Thoracic aorta (tissue), 2 donors: ENCODE results near the gene SLC9A3. TPM values are rescaled to one million over a fixed set of nuclear protein-coding genes. Genes with fewer than 3 reads are reported as not detected.

Experiments used
- ATAC-seq: fragments of 150-250 bp; one replicate; pipeline ENCODE4 v1.8.0; 2017; ENCODE audit warnings: low read depth; ENCODE audit not compliant: insufficient number of reproducible peaks, low FRiP score
- DNase-seq: peaks from one replicate; pipeline ENCODE4 v3.0.0-alpha.2; 2020; ENCODE audit warnings: low spot score
- H3K27ac ChIP-seq, 2 donors: fragments of 200-600 bp; sonication (generic); 1 replicate in 1 of 2; 2 replicates in 1 of 2; pipeline ENCODE4 v1.5.1; 2016; ENCODE audit warnings: mild to moderate bottlenecking in 2 of 2, moderate library complexity in 2 of 2
- H3K27me3 ChIP-seq: fragments of 200-600 bp; sonication (generic); replicated peaks from 2 replicates; pipeline ENCODE4 v1.6.0; 2016; ENCODE audit warnings: mild to moderate bottlenecking; ENCODE audit not compliant: insufficient read depth
- H3K36me3 ChIP-seq: fragments of 200-600 bp; sonication (generic); one replicate; pipeline ENCODE4 v1.5.1; 2016
- H3K4me1 ChIP-seq, 2 donors: fragments of 200-600 bp; sonication (generic); 1 replicate in 1 of 2; 2 replicates in 1 of 2; pipeline versions ENCODE4 v1.5.1 to v1.6.0; 2016; ENCODE audit warnings: low read depth in 2 of 2, mild to moderate bottlenecking in 1 of 2; ENCODE audit not compliant: control insufficient read depth in 1 of 2
- H3K4me3 ChIP-seq: fragments of 200-600 bp; sonication (generic); 2 replicates; pipeline ENCODE4 v1.5.1; 2016; ENCODE audit warnings: mild to moderate bottlenecking
- H3K9me3 ChIP-seq: fragments of 200-600 bp; sonication (generic); 2 replicates; pipeline ENCODE4 v1.5.1; 2016
- total RNA-seq, 2 donors: library from RNA; depleted of rRNA; stranded (reverse); fragments of >200 nt; gene quantifications; one replicate each; pipeline versions ENCODE4 v1.1.0 to v1.2.3, GENCODE V29; 2016
- TF ChIP-seq, protein P1 (sequence below): fragments of 200-600 bp; sonication (generic); IDR thresholded peaks from one replicate; pipeline ENCODE4 v1.5.1; 2019; ENCODE audit warnings: antibody characterized with exemption

The SLC9A3 gene
- total RNA-seq, 2 donors from 2014 or later, result 1.6 to 1.8 TPM

DNA sequence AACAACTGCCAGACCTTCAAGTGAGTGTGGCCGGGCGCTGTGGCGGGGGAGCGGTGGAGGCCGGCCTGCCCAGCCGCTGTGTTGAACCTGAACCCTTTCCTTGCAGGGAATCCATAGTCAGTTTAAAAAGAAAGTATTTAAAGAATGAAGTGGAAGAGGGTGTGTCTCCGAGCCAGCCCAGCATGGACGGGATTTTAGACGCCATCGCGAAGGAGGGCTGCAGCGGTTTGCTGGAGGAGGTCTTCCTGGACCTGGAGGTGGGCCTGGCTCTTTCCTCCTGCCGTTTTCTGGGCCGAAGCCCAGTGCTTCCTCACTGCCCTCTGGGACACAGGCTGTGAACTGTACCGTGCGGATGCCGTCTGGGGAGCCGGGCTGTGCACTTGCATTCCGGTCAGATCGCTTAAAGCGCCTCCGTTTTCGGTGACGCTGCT lies 62.2 kb downstream of the SLC9A3 start:
- Histone ChIP-seq H3K27ac (no peak overlapping the region), H3K4me1 (no peaks in the 10 kb centered on the region), H3K4me3 (no peak overlapping the region), H3K36me3 (peaks cover 43% of the 10 kb centered on the region), H3K9me3 (no peaks in the 10 kb centered on the region), H3K27me3 (no peaks in the 10 kb centered on the region)
- DNase-seq (no peak), ATAC-seq (no peak)
- TF ChIP-seq, protein P1, sequence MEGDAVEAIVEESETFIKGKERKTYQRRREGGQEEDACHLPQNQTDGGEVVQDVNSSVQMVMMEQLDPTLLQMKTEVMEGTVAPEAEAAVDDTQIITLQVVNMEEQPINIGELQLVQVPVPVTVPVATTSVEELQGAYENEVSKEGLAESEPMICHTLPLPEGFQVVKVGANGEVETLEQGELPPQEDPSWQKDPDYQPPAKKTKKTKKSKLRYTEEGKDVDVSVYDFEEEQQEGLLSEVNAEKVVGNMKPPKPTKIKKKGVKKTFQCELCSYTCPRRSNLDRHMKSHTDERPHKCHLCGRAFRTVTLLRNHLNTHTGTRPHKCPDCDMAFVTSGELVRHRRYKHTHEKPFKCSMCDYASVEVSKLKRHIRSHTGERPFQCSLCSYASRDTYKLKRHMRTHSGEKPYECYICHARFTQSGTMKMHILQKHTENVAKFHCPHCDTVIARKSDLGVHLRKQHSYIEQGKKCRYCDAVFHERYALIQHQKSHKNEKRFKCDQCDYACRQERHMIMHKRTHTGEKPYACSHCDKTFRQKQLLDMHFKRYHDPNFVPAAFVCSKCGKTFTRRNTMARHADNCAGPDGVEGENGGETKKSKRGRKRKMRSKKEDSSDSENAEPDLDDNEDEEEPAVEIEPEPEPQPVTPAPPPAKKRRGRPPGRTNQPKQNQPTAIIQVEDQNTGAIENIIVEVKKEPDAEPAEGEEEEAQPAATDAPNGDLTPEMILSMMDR, result no peak

DNA sequence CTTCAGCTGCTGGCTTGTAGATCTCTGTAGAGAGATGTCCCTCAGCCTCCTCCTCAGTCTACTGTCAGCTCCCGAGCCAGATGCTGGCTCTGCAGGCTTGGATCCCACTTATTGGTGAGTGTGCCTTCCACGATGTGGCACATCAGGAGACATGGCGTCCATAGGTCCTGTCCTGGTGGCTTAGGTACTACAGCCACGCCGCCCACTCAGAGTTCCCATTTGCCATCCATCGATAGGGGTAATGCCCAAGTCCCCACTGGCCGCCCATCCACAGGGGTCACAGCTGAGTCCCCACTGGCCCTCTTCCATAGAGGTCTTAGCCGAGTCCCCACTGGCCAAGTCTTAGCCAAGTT lies 64.0 kb downstream of the SLC9A3 start:
- peaks cover 43% of the 10 kb centered on the region for H3K36me3 ChIP-seq
- no peaks in the 10 kb centered on the region for H3K9me3 ChIP-seq
- no peak overlapping the region for H3K27ac ChIP-seq
- DNase-seq (no peak), ATAC-seq (no peak)
- H3K4me1 ChIP-seq, result no peaks in the 10 kb centered on the region
- H3K27me3 ChIP-seq, result no peaks in the 10 kb centered on the region
- TF ChIP-seq, protein P1, result no peak
- H3K4me3 ChIP-seq, result no peak overlapping the region

DNA sequence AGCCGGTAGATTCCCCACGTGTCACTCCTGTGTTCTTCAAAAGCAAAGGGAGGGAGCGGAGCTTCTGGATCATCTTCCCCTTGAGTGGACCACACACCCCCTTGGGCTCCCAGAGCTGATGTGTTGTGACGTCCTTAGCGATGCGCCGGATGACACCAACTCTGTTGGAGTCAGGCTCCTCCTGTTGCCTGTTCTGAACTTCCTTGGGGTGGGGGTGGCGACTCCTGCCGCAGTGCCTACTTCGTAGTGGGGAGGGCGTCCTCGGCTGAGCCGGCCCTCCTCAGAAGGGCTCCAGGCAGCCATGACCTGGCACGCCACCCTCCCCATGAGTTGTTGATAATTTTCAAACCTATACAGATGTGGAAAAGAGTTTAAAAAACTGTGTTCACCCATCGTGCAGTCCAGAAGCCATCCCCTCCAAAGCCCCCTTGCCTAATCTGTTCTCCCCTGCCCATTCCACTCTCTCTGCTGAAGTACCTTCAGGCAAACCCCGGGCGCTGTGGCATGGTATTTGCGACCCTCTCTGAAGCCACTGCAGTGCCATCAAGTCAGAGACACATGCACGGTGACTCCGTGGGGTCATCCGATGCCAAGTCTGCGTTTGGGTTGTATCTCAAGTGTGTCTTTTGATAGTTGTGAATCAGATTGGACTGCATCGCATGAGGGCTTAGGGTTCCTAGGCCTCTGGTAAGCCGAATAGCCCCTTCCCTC lies 64.5 kb downstream of the SLC9A3 start:
- Histone ChIP-seq H3K27me3 (no peaks in the 10 kb centered on the region), H3K36me3 (peaks cover 44% of the 10 kb centered on the region), H3K4me1 (no peaks in the 10 kb centered on the region), H3K9me3 (no peaks in the 10 kb centered on the region), H3K4me3 (no peak overlapping the region), H3K27ac (no peak overlapping the region)
- ATAC-seq (no peak), DNase-seq (no peak)
- TF ChIP-seq, protein P1, result no peak

DNA sequence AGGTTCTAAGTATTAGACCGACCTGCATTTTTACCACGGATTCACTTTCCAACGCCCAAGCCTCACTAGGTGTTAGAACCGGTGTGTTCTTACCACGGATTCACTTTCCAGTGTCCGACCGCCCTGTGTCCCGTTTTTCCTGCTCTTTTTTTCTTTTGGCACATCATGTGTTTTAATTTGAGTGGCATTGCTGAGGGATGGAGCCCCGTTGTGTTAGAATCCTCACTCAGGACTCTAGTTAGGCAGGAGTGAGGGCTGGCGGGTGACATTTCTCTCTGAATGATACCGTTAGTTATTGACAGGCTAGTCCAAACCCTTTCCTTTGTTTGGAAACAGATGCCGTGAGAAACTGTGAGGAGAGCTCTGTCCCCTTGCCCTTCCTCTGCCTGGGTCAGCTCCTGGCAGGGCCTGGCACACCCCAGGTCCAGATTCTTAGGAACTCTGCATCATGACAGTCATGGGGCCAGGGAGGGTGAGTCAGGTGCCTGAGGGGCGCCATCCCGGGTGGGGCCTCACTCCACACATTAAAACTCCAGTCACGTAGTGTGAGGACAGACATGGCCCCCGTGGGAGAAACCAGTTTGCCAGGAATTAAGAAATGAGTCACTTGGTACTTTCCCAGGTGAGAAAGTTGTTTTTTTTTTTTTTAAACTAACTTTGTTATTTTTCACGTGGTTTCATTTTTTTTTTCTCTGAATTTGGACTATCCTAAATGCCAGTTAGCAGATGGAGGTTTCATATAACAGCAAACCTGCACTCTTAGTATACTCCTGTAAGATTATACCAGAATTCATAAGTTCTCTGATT lies 65.5 kb downstream of the SLC9A3 start:
- DNase-seq (no peak), ATAC-seq (no peak)
- H3K9me3 ChIP-seq, result no peaks in the 10 kb centered on the region
- no peak overlapping the region for H3K27ac ChIP-seq
- H3K27me3 ChIP-seq, result no peaks in the 10 kb centered on the region
- TF ChIP-seq, protein P1, result no peak
- no peaks in the 10 kb centered on the region for H3K4me1 ChIP-seq
- H3K36me3 ChIP-seq, result peaks cover 44% of the 10 kb centered on the region
- no peak overlapping the region for H3K4me3 ChIP-seq

DNA sequence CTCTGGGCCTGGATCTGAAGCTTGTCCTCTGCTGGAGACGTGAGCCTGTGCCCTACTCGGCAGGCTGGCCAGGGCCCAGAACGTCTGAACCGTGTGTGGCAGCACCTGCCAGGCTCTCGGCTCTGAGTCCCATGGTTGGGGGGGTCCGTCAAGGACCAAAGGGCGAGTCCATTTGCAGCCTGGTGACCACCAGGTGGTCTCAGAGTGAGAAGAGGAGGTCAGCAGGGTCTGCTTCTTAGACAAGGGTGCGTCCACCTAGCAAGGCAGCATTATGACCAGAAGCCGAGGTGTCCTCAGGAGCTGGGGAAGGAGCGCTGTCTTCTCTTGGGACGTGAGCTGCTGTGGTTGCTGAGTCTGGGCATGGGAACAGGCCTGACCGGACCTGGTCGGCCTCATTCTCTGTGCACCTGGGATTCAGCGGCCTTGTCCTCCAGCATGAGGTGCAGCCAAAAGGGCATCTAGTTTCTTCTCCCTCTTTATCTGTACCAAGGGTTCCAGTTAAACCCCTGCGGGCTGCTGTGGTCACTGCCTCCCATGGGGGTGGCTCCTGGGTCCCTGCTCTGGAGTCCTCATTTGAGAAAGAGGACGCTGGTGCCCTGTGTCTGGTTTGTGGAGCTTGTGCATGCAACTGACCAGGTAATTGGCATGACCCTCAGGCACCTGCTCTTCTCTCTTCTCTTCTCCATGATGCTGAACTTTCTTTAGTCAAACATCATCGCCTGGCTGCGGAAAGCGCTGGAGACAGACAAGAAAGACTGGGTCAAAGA lies 66.9 kb downstream of the SLC9A3 start:
- no peak for DNase-seq
- no peak overlapping the region for H3K27ac ChIP-seq
- peaks cover 55% of the 10 kb centered on the region for H3K36me3 ChIP-seq
- H3K9me3 ChIP-seq, result no peaks in the 10 kb centered on the region
- H3K4me1 ChIP-seq, result no peaks in the 10 kb centered on the region
- H3K4me3 ChIP-seq, result no peak overlapping the region
- no peaks in the 10 kb centered on the region for H3K27me3 ChIP-seq
- TF ChIP-seq, protein P1, result no peak
- no peak for ATAC-seq
